Activated CD8-positive, alpha-beta memory T cell treated with anti-CD3 and anti-CD28 coated beads, Interleukin-2, amount 50 U/mL, for 1 hour (primary cell): ENCODE data around the gene RSBN1.

Experiments
- DNase-seq: peaks from one replicate; pipeline ENCODE4 v3.0.0-alpha.2; 2020; ENCODE audit errors: extremely low read depth

RSBN1 gene

GRCh38 chr1:113812661-113813135 is 422 bp upstream of the RSBN1 start:
- DNase-seq = no peak

GRCh38 chr1:113811156-113811887 is 954 bp downstream of the RSBN1 start:
- no peak for DNase-seq

GRCh38 chr1:113809670-113810602 is 2.3 kb downstream of the RSBN1 start:
- DNase-seq = no peak

- no peak for DNase-seq
These were observed 3.7 kb downstream of the RSBN1 start for GRCh38 chr1:113808450-113809195.

GRCh38 chr1:113805639-113806038 is 6.6 kb downstream of the RSBN1 start:
- no peak for DNase-seq

- DNase-seq = no peak
These were observed 7.1 kb downstream of the RSBN1 start for GRCh38 chr1:113805256-113805531.

GRCh38 chr1:113804421-113805255 is 7.6 kb downstream of the RSBN1 start:
- DNase-seq = no peak

GRCh38 chr1:113802367-113803007 is 9.8 kb downstream of the RSBN1 start:
- DNase-seq = no peak

- no peak for DNase-seq
These were observed 11.8 kb downstream of the RSBN1 start for GRCh38 chr1:113800487-113800886.

- no peak for DNase-seq
These were observed 14.8 kb downstream of the RSBN1 start for GRCh38 chr1:113797472-113797871.

GRCh38 chr1:113793878-113794834 is 18.1 kb downstream of the RSBN1 start:
- DNase-seq = no peak

- no peak for DNase-seq
These were observed 19.3 kb downstream of the RSBN1 start for GRCh38 chr1:113792986-113793385.

- no peak for DNase-seq
These were observed 19.8 kb downstream of the RSBN1 start for GRCh38 chr1:113792471-113792870.

GRCh38 chr1:113788802-113789201 is 23.5 kb downstream of the RSBN1 start:
- no peak for DNase-seq

- no peak for DNase-seq
These were observed 24.6 kb downstream of the RSBN1 start for GRCh38 chr1:113787663-113788062.

- DNase-seq = no peak
These were observed 26.2 kb downstream of the RSBN1 start for GRCh38 chr1:113786069-113786468.

GRCh38 chr1:113784104-113784779 is 28.0 kb downstream of the RSBN1 start:
- DNase-seq = no peak

GRCh38 chr1:113783254-113784103 is 28.8 kb downstream of the RSBN1 start:
- no peak for DNase-seq
